Calu3 (cell line): ENCODE results near the gene NUP35. TPM values are rescaled to one million over a fixed set of nuclear protein-coding genes. Genes with fewer than 3 reads are reported as not detected.

ENCODE experiments used
- BruUV-seq: library from RNA; stranded (reverse); fragments of 400-500 nt; replicated peaks from 2 replicates; lab custom pipeline; 2021; lab: Mats Ljungman, UMichigan
- CTCF ChIA-PET: fragments of 300-600 bp; sonication (Branson Sonifier 250); formaldehyde crosslinking; loops from one replicate; lab custom pipeline; 2022; ENCODE audit warnings: antibody characterized with exemption; lab: Charles Lee
- DNase-seq: peaks from one replicate; pipeline ENCODE4 v3.0.0; 2022
- H3K27ac Mint-ChIP-seq: one replicate; pipeline ENCODE4 v1.8.0; 2022; ENCODE audit warnings: mixed read lengths; ENCODE audit not compliant: unreplicated experiment
- H3K27me3 Mint-ChIP-seq: one replicate; pipeline ENCODE4 v1.8.0; 2022; ENCODE audit warnings: mixed read lengths; ENCODE audit not compliant: unreplicated experiment
- H3K36me3 Mint-ChIP-seq: one replicate; pipeline ENCODE4 v1.8.0; 2022; ENCODE audit warnings: mild to moderate bottlenecking, moderate library complexity, mixed read lengths; ENCODE audit not compliant: insufficient read depth, unreplicated experiment
- H3K4me1 Mint-ChIP-seq: one replicate; pipeline ENCODE4 v1.8.0; 2022; ENCODE audit warnings: mild to moderate bottlenecking, low read depth, mixed read lengths; ENCODE audit not compliant: unreplicated experiment
- H3K4me3 Mint-ChIP-seq: one replicate; pipeline ENCODE4 v1.8.0; 2022; ENCODE audit warnings: mild to moderate bottlenecking, low read depth, moderate library complexity, mixed read lengths; ENCODE audit not compliant: unreplicated experiment
- H3K9me3 Mint-ChIP-seq: one replicate; pipeline ENCODE4 v1.8.0; 2022; ENCODE audit warnings: low read depth, mixed read lengths; ENCODE audit not compliant: unreplicated experiment
- intact Hi-C: fragments of 100-400 bp; cut with micrococcal nuclease; formaldehyde crosslinking; loops from one replicate; pipeline ENCODE4 v1.10.0; 2022; ENCODE audit not compliant: unreplicated experiment
- total RNA-seq: library from RNA; stranded (reverse); gene quantifications from 2 replicates; pipeline ENCODE4 v1.2.3, GENCODE V29; 2022
- TF ChIP-seq, protein P1 (sequence below): fragments of 200-600 bp; IDR thresholded peaks from one replicate; pipeline ENCODE4 v1.8.0; 2022; ENCODE audit warnings: antibody characterized with exemption; ENCODE audit not compliant: unreplicated experiment

The NUP35 gene
- total RNA-seq, 1 experiment from 2014 or later: 35.9 TPM

DNA sequence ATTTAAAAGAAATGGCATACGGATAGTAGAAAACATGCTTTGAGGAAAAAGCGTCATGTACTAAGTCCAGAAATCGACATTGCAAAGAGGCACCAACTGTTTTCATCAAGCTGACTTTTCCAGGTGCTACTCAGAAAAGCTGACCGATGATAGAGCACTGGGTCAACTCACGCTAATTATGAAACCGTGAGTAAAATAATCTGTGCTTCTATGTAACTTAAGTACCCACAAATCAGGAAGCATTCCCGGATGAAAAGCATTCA lies 353 bp upstream of the NUP35 start:
- Mint-ChIP-seq H3K27me3 (no peaks in the 10 kb centered on the region), H3K27ac (peak overlapping the region; percentile 93), H3K36me3 (peaks cover 31% of the 10 kb centered on the region), H3K9me3 (no peaks in the 10 kb centered on the region), H3K4me1 (peaks cover 15% of the 10 kb centered on the region), H3K4me3 (peak overlapping the region; percentile 88)
- intact Hi-C loops: no loop called here
- TF ChIP-seq, protein P1, sequence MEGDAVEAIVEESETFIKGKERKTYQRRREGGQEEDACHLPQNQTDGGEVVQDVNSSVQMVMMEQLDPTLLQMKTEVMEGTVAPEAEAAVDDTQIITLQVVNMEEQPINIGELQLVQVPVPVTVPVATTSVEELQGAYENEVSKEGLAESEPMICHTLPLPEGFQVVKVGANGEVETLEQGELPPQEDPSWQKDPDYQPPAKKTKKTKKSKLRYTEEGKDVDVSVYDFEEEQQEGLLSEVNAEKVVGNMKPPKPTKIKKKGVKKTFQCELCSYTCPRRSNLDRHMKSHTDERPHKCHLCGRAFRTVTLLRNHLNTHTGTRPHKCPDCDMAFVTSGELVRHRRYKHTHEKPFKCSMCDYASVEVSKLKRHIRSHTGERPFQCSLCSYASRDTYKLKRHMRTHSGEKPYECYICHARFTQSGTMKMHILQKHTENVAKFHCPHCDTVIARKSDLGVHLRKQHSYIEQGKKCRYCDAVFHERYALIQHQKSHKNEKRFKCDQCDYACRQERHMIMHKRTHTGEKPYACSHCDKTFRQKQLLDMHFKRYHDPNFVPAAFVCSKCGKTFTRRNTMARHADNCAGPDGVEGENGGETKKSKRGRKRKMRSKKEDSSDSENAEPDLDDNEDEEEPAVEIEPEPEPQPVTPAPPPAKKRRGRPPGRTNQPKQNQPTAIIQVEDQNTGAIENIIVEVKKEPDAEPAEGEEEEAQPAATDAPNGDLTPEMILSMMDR: no peak
- CTCF ChIA-PET: no interaction called here
- no TSS peak for BruUV-seq
- DNase-seq: no peak

DNA sequence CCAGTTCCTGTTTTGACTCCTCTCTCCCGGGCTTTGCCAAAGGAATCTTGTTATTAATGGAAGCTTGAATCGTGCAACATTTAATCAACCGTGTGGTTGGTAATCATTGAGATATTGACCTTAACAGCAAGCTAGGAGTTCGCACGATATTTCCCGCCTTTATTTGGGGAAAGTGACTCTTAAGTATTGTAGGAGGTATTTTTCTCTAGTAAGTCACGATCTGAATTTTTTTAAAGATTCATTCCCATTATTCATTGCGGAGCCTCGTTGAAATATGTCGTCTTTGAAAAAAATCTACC lies 663 bp downstream of the NUP35 start:
- Mint-ChIP-seq H3K4me1 (peaks cover 19% of the 10 kb centered on the region), H3K36me3 (peaks cover 31% of the 10 kb centered on the region), H3K9me3 (no peaks in the 10 kb centered on the region), H3K27me3 (no peaks in the 10 kb centered on the region), H3K27ac (peak overlapping the region; percentile 93), H3K4me3 (peak overlapping the region; percentile 88)
- CTCF ChIA-PET: interaction anchor here (1.2 kb wide), 1 partner anchor 46 kb away, joined by 3 read pairs; the partner anchor contains the start of gene DUSP19
- DNase-seq: no peak
- intact Hi-C loops: loop anchor here (5.0 kb wide), 2 partner anchors 48 to 88 kb away; partner anchors contain the start of genes DUSP19 and NCKAP1
- TF ChIP-seq, protein P1: no peak
- no TSS peak for BruUV-seq

DNA sequence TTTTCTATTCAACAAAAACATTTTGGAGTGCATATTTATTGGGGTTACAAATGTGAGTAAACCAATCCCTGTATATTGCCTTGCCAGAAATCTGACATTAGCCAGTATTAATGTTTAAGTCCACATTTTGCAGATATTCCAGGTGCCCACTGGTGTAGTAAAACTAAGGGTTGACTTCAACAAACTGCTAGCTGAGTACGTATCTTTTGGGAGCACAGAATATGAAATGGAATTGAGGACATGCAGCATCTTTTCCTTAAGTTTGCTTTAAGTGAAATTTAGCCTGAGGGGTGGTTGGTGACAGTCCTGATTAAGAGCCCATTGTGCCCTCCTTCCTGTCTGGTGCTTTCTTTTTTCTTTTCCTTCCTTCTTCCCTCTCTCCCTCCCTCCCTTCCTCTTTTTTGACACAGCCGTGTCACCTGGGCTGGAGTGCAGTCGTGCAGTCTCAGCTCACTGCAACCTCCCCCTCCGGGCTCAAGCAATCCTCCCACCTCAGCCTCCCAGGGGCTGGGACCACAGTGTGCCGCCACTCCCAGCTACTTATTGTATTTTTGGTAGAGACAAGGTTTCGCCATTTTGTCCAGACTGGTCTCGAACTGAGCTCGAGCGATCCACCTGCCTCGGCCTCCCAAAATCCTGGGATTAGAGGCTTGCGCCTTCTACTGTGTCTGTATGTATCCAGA lies 1.6 kb downstream of the NUP35 start:
- TF ChIP-seq, protein P1: no peak
- intact Hi-C loops: loop anchor here (5.0 kb wide), 2 partner anchors 48 to 88 kb away; partner anchors contain the start of genes DUSP19 and NCKAP1
- no TSS peak for BruUV-seq
- H3K4me1 Mint-ChIP-seq: peaks cover 19% of the 10 kb centered on the region
- DNase-seq: peak; percentile 14
- CTCF ChIA-PET: interaction anchor here (0.6 to 1.2 kb wide), 3 partner anchors 10 to 1882 kb away, joined by 3 to 4 read pairs (median 3); partner anchors contain the start of gene DUSP19
- H3K27ac Mint-ChIP-seq: peak overlapping the region; percentile 93
- peaks cover 31% of the 10 kb centered on the region for H3K36me3 Mint-ChIP-seq
- H3K4me3 Mint-ChIP-seq: peak overlapping the region; percentile 88
- no peaks in the 10 kb centered on the region for H3K9me3 Mint-ChIP-seq
- H3K27me3 Mint-ChIP-seq: no peaks in the 10 kb centered on the region

DNA sequence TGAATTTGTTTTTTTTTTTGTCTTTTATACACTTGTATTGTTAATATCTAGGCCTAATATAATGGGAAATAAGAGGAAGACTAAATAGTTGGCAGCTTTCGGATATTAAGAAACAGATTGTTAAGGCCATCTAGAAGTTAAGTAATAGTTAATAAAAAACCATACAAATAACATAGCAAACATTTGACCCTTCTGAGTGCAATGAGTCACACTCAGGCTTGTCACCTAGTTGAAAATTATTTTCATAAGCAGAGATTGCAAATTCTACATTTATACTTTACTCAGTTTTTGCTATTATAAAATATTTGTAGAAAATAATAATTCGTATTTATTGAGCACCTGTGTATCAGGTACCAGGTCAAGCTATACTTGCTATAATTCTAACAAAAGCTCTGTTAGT lies 2.4 kb downstream of the NUP35 start:
- peak overlapping the region; percentile 88 for H3K4me3 Mint-ChIP-seq

More for the DNA sequence above, 2.4 kb downstream of the NUP35 start:
- Mint-ChIP-seq H3K9me3 (no peaks in the 10 kb centered on the region), H3K4me1 (peaks cover 19% of the 10 kb centered on the region), H3K27ac (peak overlapping the region; percentile 93), H3K27me3 (no peaks in the 10 kb centered on the region), H3K36me3 (peaks cover 31% of the 10 kb centered on the region)
- intact Hi-C loops: loop anchor here (5.0 kb wide), 2 partner anchors 49 to 89 kb away; partner anchors contain the start of genes DUSP19 and NCKAP1
- CTCF ChIA-PET: interaction anchor here (0.6 to 1.0 kb wide), 2 partner anchors 9 to 1883 kb away, joined by 3 to 4 read pairs; no protein-coding TSS in a partner anchor
- no peak for DNase-seq
- TF ChIP-seq, protein P1: no peak
- BruUV-seq: no TSS peak
